Transverse colon (tissue), 4 donors: ENCODE results near the gene MCL1. TPM values are rescaled to one million over a fixed set of nuclear protein-coding genes. Genes with fewer than 3 reads are reported as not detected.
"Not testable (repeated sequence)": the region's sequence is repeated elsewhere in the genome, so short reads cannot be mapped to it uniquely, and the experiment has no call there.

ENCODE experiments used
- DNase-seq: peaks from one replicate; pipeline ENCODE4 v3.0.0-alpha.2; 2019
- H3K27ac ChIP-seq, 4 donors: fragments of 200-600 bp; sonication (generic); 2 replicates each; pipeline ENCODE4 v1.5.1; 2016 to 2018; ENCODE audit warnings: inconsistent platforms in 4 of 4
- H3K27me3 ChIP-seq: fragments of 200-600 bp; sonication (generic); 2 replicates; pipeline ENCODE4 v1.5.1; 2017; ENCODE audit warnings: inconsistent platforms
- H3K36me3 ChIP-seq, 4 donors: fragments of 200-600 bp; sonication (generic); 2 replicates each; pipeline ENCODE4 v1.5.1; 2017 to 2019; ENCODE audit warnings: inconsistent platforms in 4 of 4
- H3K4me1 ChIP-seq, 4 donors: fragments of 200-600 bp; sonication (generic); 2 replicates each; pipeline ENCODE4 v1.5.1; 2017 to 2020; ENCODE audit warnings: inconsistent platforms in 4 of 4
- H3K4me3 ChIP-seq, 4 donors: fragments of 200-600 bp; sonication (generic); 1 replicate in 1 of 4; 2 replicates in 3 of 4; pipeline versions ENCODE4 v1.5.1 to v1.6.1; 2017 to 2019; ENCODE audit warnings: inconsistent platforms in 4 of 4
- H3K9me3 ChIP-seq, 2 donors: fragments of 200-600 bp; sonication (generic); 2 replicates each; pipeline ENCODE4 v1.5.1; 2017 to 2019; ENCODE audit warnings: inconsistent platforms in 2 of 2
- CTCF ChIP-seq, 5 experiments: fragments of 200-600 bp in 3 of 5; fragments of 450-650 bp in 2 of 5; sonication (generic) in 3 of 5; IDR thresholded peaks; 1 replicate in 2 of 5; 2 replicates in 3 of 5; pipeline ENCODE4 v1.5.1; 2016 to 2017; ENCODE audit warnings: antibody characterized with exemption in 5 of 5, inconsistent platforms in 3 of 5, mild to moderate bottlenecking in 2 of 5, moderate library complexity in 1 of 5
- EP300 ChIP-seq: sonication (generic); formaldehyde crosslinking; IDR thresholded peaks from one replicate; pipeline ENCODE4 v1.6.1; 2017; ENCODE audit warnings: antibody characterized with exemption, low read depth
- POLR2A ChIP-seq: fragments of 450-650 bp; IDR thresholded peaks from one replicate; pipeline ENCODE4 v1.6.1; 2016; ENCODE audit warnings: antibody characterized with exemption, mild to moderate bottlenecking, moderate library complexity
- POLR2AphosphoS5 ChIP-seq, 3 donors: sonication (generic); formaldehyde crosslinking; IDR thresholded peaks; one replicate each; pipeline ENCODE4 v1.6.1; 2016; ENCODE audit warnings: antibody characterized with exemption in 3 of 3
- WGBS, 2 donors: methylation state at CpG; one replicate each; pipeline ENCODE4 v1.1.5; 2018; ENCODE audit warnings: low coverage in 1 of 2; 5-methylcytosine and 5-hydroxymethylcytosine counted together
- in situ Hi-C, 4 donors: fragments of 200-750 bp; cut with MboI; loops; one replicate each; pipeline versions ENCODE4 v1.15.0 to v1.15.1; 2017; ENCODE audit warnings: low sequenced_read_pairs in 3 of 4, low pct_ligation_motif_present in 1 of 4, low pct_unique_long_range_greater_than_20kb in 1 of 4
- intact Hi-C: fragments of 100-400 bp; cut with DNase I; formaldehyde crosslinking; loops from one replicate; pipeline ENCODE4 v1.15.1; 2023; ENCODE audit warnings: low total_unique reads
- total RNA-seq, 4 donors: library from RNA; depleted of rRNA; stranded (reverse); fragments of >200 nt; gene quantifications; one replicate each; pipeline ENCODE4 v1.1.0, GENCODE V29; 2016

MCL1 gene
- total RNA-seq, 4 donors from 2014 or later = 176 to 395 (median 269) TPM

GRCh38 chr1:150610576-150610975, 31.2 kb upstream of the MCL1 start:
- 92 to 100% methylated on average over 3 to 4 of the region's 4 CpGs for WGBS, 2 donors
- Histone ChIP-seq H3K36me3 (no peaks in the 10 kb centered on the region), H3K4me1 (peaks cover 39 to 66% (median 50%) of the 10 kb centered on the region in 4 donors), H3K4me3 (no peak overlapping the region), H3K27ac (peak overlapping the region; percentile 88 to 94 (median 90)), H3K9me3 (no peaks in the 10 kb centered on the region), H3K27me3 (no peaks in the 10 kb centered on the region)
- intact Hi-C loops = no loop called here
- in situ Hi-C loops = loop anchor here in 2 of 4 donors (5.0 to 10.0 kb wide), 2 partner anchors 43 to 46 kb away; no protein-coding TSS in a partner anchor
- TF ChIP-seq POLR2AphosphoS5 (IDR thresholded peaks at IDR 0.05) (no peak), CTCF (IDR thresholded peaks at IDR 0.05) (no peak), POLR2A (no peak), EP300 (no peak)
- DNase-seq = no peak

- Histone ChIP-seq H3K36me3 (no peaks in the 10 kb centered on the region), H3K4me1 (peaks cover 34 to 61% (median 48%) of the 10 kb centered on the region in 4 donors), H3K27me3 (no peaks in the 10 kb centered on the region), H3K27ac (peak overlapping the region; percentile 88 to 94 (median 90)), H3K9me3 (no peaks in the 10 kb centered on the region), H3K4me3 (no peak overlapping the region)
- TF ChIP-seq CTCF (IDR thresholded peaks at IDR 0.05) (no peak), POLR2AphosphoS5 (IDR thresholded peaks at IDR 0.05) (no peak), EP300 (no peak), POLR2A (no peak)
- 68 to 74% methylated on average over 2 of the region's 2 CpGs for WGBS, 2 donors
- intact Hi-C loops (no loop called here), in situ Hi-C loops (loop anchor here in 2 of 4 donors (5.0 to 10.0 kb wide), 2 partner anchors 42 to 45 kb away; no protein-coding TSS in a partner anchor)
- no peak for DNase-seq
Observed at GRCh38 chr1:150609732-150610131, 30.3 kb upstream of the MCL1 start.

GRCh38 chr1:150606463-150607142, 27.2 kb upstream of the MCL1 start:
- intact Hi-C loops (no loop called here), in situ Hi-C loops (no loop called here)
- 83 to 97% methylated on average over 1 to 7 of the region's 7 CpGs for WGBS, 2 donors
- Histone ChIP-seq H3K9me3 (no peaks in the 10 kb centered on the region), H3K27ac (no peak overlapping the region), H3K4me1 (peaks cover 14 to 35% (median 26%) of the 10 kb centered on the region in 4 donors), H3K36me3 (no peaks in the 10 kb centered on the region), H3K4me3 (no peak overlapping the region), H3K27me3 (no peaks in the 10 kb centered on the region)
- TF ChIP-seq POLR2A = no peak
- TF ChIP-seq CTCF (IDR thresholded peaks at IDR 0.05) = no peak
- no peak for TF ChIP-seq EP300
- no peak for TF ChIP-seq POLR2AphosphoS5 (IDR thresholded peaks at IDR 0.05)
- no peak for DNase-seq

GRCh38 chr1:150605451-150605731, 26.0 kb upstream of the MCL1 start:
- H3K9me3 ChIP-seq, in situ Hi-C loops, intact Hi-C loops, H3K27me3 ChIP-seq, DNase-seq, H3K36me3 ChIP-seq, H3K4me3 ChIP-seq: not testable (repeated sequence)
- Histone ChIP-seq H3K4me1 (peaks cover 4 to 22% (median 15%) of the 10 kb centered on the region in 4 donors), H3K27ac (peak overlapping the region; percentile 59 to 74 (median 64))
- 93 to 95% methylated on average over 3 of the region's 3 CpGs for WGBS, 2 donors

GRCh38 chr1:150604226-150604588, 24.8 kb upstream of the MCL1 start:
- H3K36me3 ChIP-seq = peaks cover 0 to 9% (median 2%) of the 10 kb centered on the region in 4 donors
- TF ChIP-seq EP300 = no peak
- TF ChIP-seq POLR2AphosphoS5 (IDR thresholded peaks at IDR 0.05) = no peak
- TF ChIP-seq CTCF (IDR thresholded peaks at IDR 0.05) = no peak
- no peak for TF ChIP-seq POLR2A
- peaks cover 4 to 11% (median 10%) of the 10 kb centered on the region in 4 donors for H3K4me1 ChIP-seq
- in situ Hi-C loops = no loop called here
- 70 to 96% methylated on average over 1 to 2 of the region's 2 CpGs for WGBS, 2 donors
- H3K27ac ChIP-seq = peak overlapping the region; percentile 59 to 74 (median 64)
- intact Hi-C loops = no loop called here
- H3K27me3 ChIP-seq = no peaks in the 10 kb centered on the region
- no peak for DNase-seq
- no peaks in the 10 kb centered on the region for H3K9me3 ChIP-seq
- no peak overlapping the region for H3K4me3 ChIP-seq
